ENCODE measurements around the gene TLR4.

DNA sequence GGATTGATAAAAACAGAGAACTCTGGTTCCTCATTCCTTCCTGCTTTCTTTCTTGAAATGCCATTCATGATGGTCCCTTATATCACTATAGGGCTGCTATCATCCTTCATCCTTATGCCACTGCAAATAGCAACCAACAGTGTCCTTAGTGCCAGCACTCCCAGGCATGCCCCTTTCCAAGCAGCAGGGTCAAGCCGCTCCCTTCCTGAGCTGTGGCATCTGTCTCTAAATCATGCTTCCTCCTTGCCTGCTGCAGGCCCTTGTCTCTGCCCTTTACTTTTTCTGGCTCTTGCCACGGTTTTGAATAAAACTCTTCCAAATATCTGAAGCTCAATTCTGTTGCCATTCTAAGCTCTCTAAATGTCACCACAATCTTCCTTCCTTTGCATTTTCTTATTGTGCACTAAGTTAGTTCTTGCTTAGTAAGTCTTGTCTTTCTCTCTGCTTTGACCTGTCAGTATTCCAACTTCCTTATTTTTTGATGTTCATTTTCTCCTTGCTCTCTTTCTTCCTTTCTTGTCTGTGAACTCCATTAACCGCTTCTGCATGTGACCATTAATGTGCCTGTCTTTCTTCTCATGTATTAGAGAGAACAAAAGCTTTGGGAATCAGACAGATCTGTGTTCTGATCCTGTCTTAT, 19.9 kb downstream of the TLR4 start:
- TF ChIP-seq EZH2phosphoT487 (IDR thresholded peaks at IDR 0.05; ENCODE audit: insufficient read depth, low read depth) (no peak), EZH2 (IDR thresholded peaks at IDR 0.05; ENCODE audit: insufficient read depth, poor library complexity, severe bottlenecking) (no peak)

All from GM23248 (cell line).